Measurements from ENCODE around the gene AATK.
"Not testable (repeated sequence)": the region's sequence is repeated elsewhere in the genome, so short reads cannot be mapped to it uniquely, and the experiment has no call there.

AATK gene

GRCh38 chr17:81161536-81161935 lies 4.5 kb downstream of the AATK start:
- no peak for DNase-seq

- no peak for DNase-seq
Observed at GRCh38 chr17:81160747-81161453, 5.1 kb downstream of the AATK start.

- no peak for DNase-seq
Observed at GRCh38 chr17:81160306-81160705, 5.7 kb downstream of the AATK start.

GRCh38 chr17:81159611-81160265 lies 6.3 kb downstream of the AATK start:
- DNase-seq: no peak

GRCh38 chr17:81158688-81159590 lies 7.1 kb downstream of the AATK start:
- DNase-seq: no peak

- DNase-seq: no peak
Observed at GRCh38 chr17:81157848-81158687, 8.0 kb downstream of the AATK start.

GRCh38 chr17:81156866-81157805 lies 8.9 kb downstream of the AATK start:
- no peak for DNase-seq

GRCh38 chr17:81154961-81155360 lies 11.1 kb downstream of the AATK start:
- DNase-seq: no peak

GRCh38 chr17:81154016-81154415 lies 12.0 kb downstream of the AATK start:
- not testable (repeated sequence) for DNase-seq

GRCh38 chr17:81153340-81153803 lies 12.6 kb downstream of the AATK start:
- DNase-seq: peak; percentile 60

- DNase-seq: peak; percentile 58
Observed at GRCh38 chr17:81152288-81152828, 13.7 kb downstream of the AATK start.

- no peak for DNase-seq
Observed at GRCh38 chr17:81151278-81151677, 14.7 kb downstream of the AATK start.

- no peak for DNase-seq
Observed at GRCh38 chr17:81150377-81151077, 15.5 kb downstream of the AATK start.

- no peak for DNase-seq
Observed at GRCh38 chr17:81148986-81149533, 17.0 kb downstream of the AATK start.

GRCh38 chr17:81148571-81148970 lies 17.4 kb downstream of the AATK start:
- DNase-seq: no peak

- no peak for DNase-seq
Observed at GRCh38 chr17:81147701-81148100, 18.3 kb downstream of the AATK start.

- DNase-seq: not testable (repeated sequence)
Observed at GRCh38 chr17:81146208-81146607, 19.8 kb downstream of the AATK start.

- no peak for DNase-seq
Observed at GRCh38 chr17:81144423-81144781, 21.6 kb downstream of the AATK start.

GRCh38 chr17:81143717-81144422 lies 22.2 kb downstream of the AATK start:
- DNase-seq: no peak

- DNase-seq: no peak
Observed at GRCh38 chr17:81143200-81143527, 22.9 kb downstream of the AATK start.
